GM23338 (cell line): ENCODE measurements around the gene JHY. TPM values are rescaled to one million over a fixed set of nuclear protein-coding genes. Genes with fewer than 3 reads are reported as not detected.

Experiments used
- ATAC-seq: fragments of 200-7000 bp; cut with Tn5 transposase; 3 replicates; pipeline ENCODE4 v1.9.1; 2020
- DNase-seq: peaks from one replicate; pipeline ENCODE4 v3.0.0-alpha.2; 2015; ENCODE audit warnings: low spot score
- H2AFZ ChIP-seq: fragments of 200-600 bp; sonication (generic); 2 replicates; pipeline ENCODE4 v1.8.0; 2016; ENCODE audit warnings: antibody characterized with exemption, mild to moderate bottlenecking, moderate library complexity
- H3F3A ChIP-seq: fragments of 200-600 bp; sonication (generic); replicated peaks from 2 replicates; pipeline ENCODE4 v1.8.0; 2017; ENCODE audit warnings: antibody characterized with exemption, mixed run types, low read depth
- H3K27ac ChIP-seq: fragments of 200-600 bp; sonication (generic); 2 replicates; pipeline ENCODE4 v1.6.1; 2016; ENCODE audit warnings: low read depth
- H3K27me3 ChIP-seq: fragments of 200-600 bp; sonication (generic); 2 replicates; pipeline ENCODE4 v1.8.0; 2016; ENCODE audit warnings: mild to moderate bottlenecking, mixed run types, moderate library complexity; ENCODE audit not compliant: insufficient read depth
- H3K36me3 ChIP-seq: fragments of 200-600 bp; sonication (generic); 2 replicates; pipeline ENCODE4 v1.8.0; 2016; ENCODE audit warnings: mild to moderate bottlenecking; ENCODE audit not compliant: insufficient read depth
- H3K4me1 ChIP-seq: fragments of 200-600 bp; sonication (generic); 2 replicates; pipeline ENCODE4 v1.8.0; 2016; ENCODE audit warnings: mild to moderate bottlenecking, moderate library complexity; ENCODE audit not compliant: insufficient read depth
- H3K4me2 ChIP-seq: fragments of 200-600 bp; sonication (generic); 2 replicates; pipeline ENCODE4 v1.7.1; 2017; ENCODE audit warnings: mixed run types
- H3K4me3 ChIP-seq: fragments of 200-600 bp; sonication (generic); 2 replicates; pipeline ENCODE4 v1.6.1; 2016; ENCODE audit warnings: mixed run types
- H3K79me2 ChIP-seq: fragments of 200-600 bp; sonication (generic); replicated peaks from 2 replicates; pipeline ENCODE4 v1.8.0; 2017; ENCODE audit warnings: mild to moderate bottlenecking; ENCODE audit not compliant: insufficient read depth
- H3K9me2 ChIP-seq: fragments of 200-600 bp; sonication (generic); 2 replicates; pipeline ENCODE4 v1.8.0; 2017; ENCODE audit not compliant: insufficient read depth
- H4K20me1 ChIP-seq: fragments of 200-600 bp; sonication (generic); replicated peaks from 2 replicates; pipeline ENCODE4 v1.8.0; 2017; ENCODE audit warnings: mild to moderate bottlenecking; ENCODE audit not compliant: insufficient read depth
- H3K27ac Mint-ChIP-seq: 2 replicates; pipeline ENCODE4 v1.8.0; 2020; ENCODE audit warnings: inconsistent platforms, mild to moderate bottlenecking, moderate library complexity, mixed read lengths
- H3K27me3 Mint-ChIP-seq: 3 replicates; pipeline ENCODE4 v1.8.0; 2022; ENCODE audit warnings: low read depth, mild to moderate bottlenecking, moderate library complexity, mixed read lengths, inconsistent platforms; ENCODE audit not compliant: insufficient read depth, poor library complexity
- H3K36me3 Mint-ChIP-seq: 3 replicates; pipeline ENCODE4 v1.8.0; 2021; ENCODE audit warnings: low read depth, mild to moderate bottlenecking, inconsistent platforms, moderate library complexity, mixed read lengths
- H3K4me1 Mint-ChIP-seq: 3 replicates; pipeline ENCODE4 v1.8.0; 2020; ENCODE audit warnings: mild to moderate bottlenecking, inconsistent platforms, mixed read lengths
- H3K4me3 Mint-ChIP-seq: 3 replicates; pipeline ENCODE4 v1.8.0; 2021; ENCODE audit warnings: moderate library complexity, mild to moderate bottlenecking, inconsistent platforms, mixed read lengths
- H3K9me3 Mint-ChIP-seq: 3 replicates; pipeline ENCODE4 v1.8.0; 2020; ENCODE audit warnings: moderate library complexity, mild to moderate bottlenecking, inconsistent platforms, mixed read lengths
- CREB1 ChIP-seq: fragments of 250-450 bp; sonication (Bioruptor Pico); IDR thresholded peaks from 2 replicates; pipeline ENCODE4 v1.5.0; 2020; ENCODE audit warnings: low read depth, mild to moderate bottlenecking, moderate library complexity
- JUNB ChIP-seq: IDR thresholded peaks from one replicate; pipeline ENCODE4 v1.6.1; 2016; ENCODE audit warnings: antibody characterized with exemption; ENCODE audit not compliant: unreplicated experiment
- NANOG ChIP-seq: IDR thresholded peaks from 2 replicates; pipeline ENCODE4 v1.6.1; 2016; ENCODE audit warnings: antibody characterized with exemption, borderline replicate concordance
- POLR2AphosphoS5 ChIP-seq: IDR thresholded peaks from 2 replicates; pipeline ENCODE4 v1.6.1; 2016; ENCODE audit warnings: antibody characterized with exemption, low read depth
- STAT1 ChIP-seq: IDR thresholded peaks from one replicate; pipeline ENCODE4 v1.6.1; 2016; ENCODE audit warnings: antibody characterized with exemption; ENCODE audit not compliant: unreplicated experiment
- ZNF114 ChIP-seq: fragments of 250-450 bp; sonication (Bioruptor Pico); IDR thresholded peaks from 2 replicates; pipeline ENCODE4 v1.5.0; 2020; ENCODE audit warnings: mild to moderate bottlenecking, moderate library complexity
- ZNF331 ChIP-seq: fragments of 250-450 bp; sonication (Bioruptor Pico); IDR thresholded peaks from 2 replicates; pipeline ENCODE4 v1.5.0; 2020; ENCODE audit warnings: low read depth, mild to moderate bottlenecking, moderate library complexity
- polyA plus RNA-seq: library from polyadenylated mRNA; unstranded; fragments of >200 nt; fragmentation: Nextera tagmentation; extraction: Ambion mirVana; gene quantifications from 2 replicates; pipeline ENCODE4 v1.2.1, GENCODE V29; 2016
- total RNA-seq: library from RNA; depleted of rRNA; stranded (reverse); fragments of >200 nt; shearing (Covaris generic); gene quantifications from 2 replicates; pipeline ENCODE4 v1.2.3, GENCODE V29; 2014
- TF ChIP-seq, protein P1 (sequence below), 2 experiments: fragments of 200-600 bp in 1 of 2; sonication (generic) in 1 of 2; conservative IDR thresholded peaks; 2 replicates each; pipeline versions ENCODE4 v1.5.1 to v1.6.1; 2016 to 2017; ENCODE audit warnings: antibody characterized with exemption in 2 of 2, low read depth in 2 of 2, mild to moderate bottlenecking in 2 of 2, moderate library complexity in 1 of 2
- TF ChIP-seq, protein P2 (sequence below): fragments of 250-450 bp; sonication (Bioruptor Pico); IDR thresholded peaks from 2 replicates; pipeline ENCODE4 v1.5.0; 2020; ENCODE audit warnings: mild to moderate bottlenecking, moderate library complexity
- TF ChIP-seq, protein P3 (sequence below): IDR thresholded peaks from one replicate; pipeline ENCODE4 v1.6.1; 2018; ENCODE audit warnings: antibody characterized with exemption; ENCODE audit not compliant: unreplicated experiment

The JHY gene
- total and polyA plus RNA-seq, 2 experiments from 2014 or later: 0.94 to 0.97 TPM

- H3K79me2 ChIP-seq: no peaks in the 10 kb centered on the region
These were observed 40.7 kb downstream of the JHY start for GRCh38 chr11:122923302-122923701.

More at GRCh38 chr11:122923302-122923701, 40.7 kb downstream of the JHY start:
- no peak overlapping the region for H3K4me3 Mint-ChIP-seq
- Histone ChIP-seq H3F3A (no peaks in the 10 kb centered on the region), H3K27me3 (no peaks in the 10 kb centered on the region), H4K20me1 (no peaks in the 10 kb centered on the region), H3K4me2 (no peak overlapping the region), H2AFZ (no peak overlapping the region), H3K27ac (no peak overlapping the region), H3K36me3 (no peaks in the 10 kb centered on the region), H3K4me3 (no peak overlapping the region), H3K4me1 (no peaks in the 10 kb centered on the region), H3K9me2 (no peaks in the 10 kb centered on the region)
- H3K36me3 Mint-ChIP-seq: no peaks in the 10 kb centered on the region
- no peak for ATAC-seq
- no peak for TF ChIP-seq ZNF331 (CRISPR knock-in tag)
- TF ChIP-seq CREB1 (CRISPR knock-in tag): no peak
- TF ChIP-seq NANOG: no peak
- TF ChIP-seq, protein P1, sequence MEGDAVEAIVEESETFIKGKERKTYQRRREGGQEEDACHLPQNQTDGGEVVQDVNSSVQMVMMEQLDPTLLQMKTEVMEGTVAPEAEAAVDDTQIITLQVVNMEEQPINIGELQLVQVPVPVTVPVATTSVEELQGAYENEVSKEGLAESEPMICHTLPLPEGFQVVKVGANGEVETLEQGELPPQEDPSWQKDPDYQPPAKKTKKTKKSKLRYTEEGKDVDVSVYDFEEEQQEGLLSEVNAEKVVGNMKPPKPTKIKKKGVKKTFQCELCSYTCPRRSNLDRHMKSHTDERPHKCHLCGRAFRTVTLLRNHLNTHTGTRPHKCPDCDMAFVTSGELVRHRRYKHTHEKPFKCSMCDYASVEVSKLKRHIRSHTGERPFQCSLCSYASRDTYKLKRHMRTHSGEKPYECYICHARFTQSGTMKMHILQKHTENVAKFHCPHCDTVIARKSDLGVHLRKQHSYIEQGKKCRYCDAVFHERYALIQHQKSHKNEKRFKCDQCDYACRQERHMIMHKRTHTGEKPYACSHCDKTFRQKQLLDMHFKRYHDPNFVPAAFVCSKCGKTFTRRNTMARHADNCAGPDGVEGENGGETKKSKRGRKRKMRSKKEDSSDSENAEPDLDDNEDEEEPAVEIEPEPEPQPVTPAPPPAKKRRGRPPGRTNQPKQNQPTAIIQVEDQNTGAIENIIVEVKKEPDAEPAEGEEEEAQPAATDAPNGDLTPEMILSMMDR (conservative IDR thresholded peaks at IDR 0.05; ENCODE audit: low read depth in 2 of 2): no peak
- no peak for TF ChIP-seq STAT1
- TF ChIP-seq ZNF114 (CRISPR knock-in tag): no peak
- TF ChIP-seq, protein P2, sequence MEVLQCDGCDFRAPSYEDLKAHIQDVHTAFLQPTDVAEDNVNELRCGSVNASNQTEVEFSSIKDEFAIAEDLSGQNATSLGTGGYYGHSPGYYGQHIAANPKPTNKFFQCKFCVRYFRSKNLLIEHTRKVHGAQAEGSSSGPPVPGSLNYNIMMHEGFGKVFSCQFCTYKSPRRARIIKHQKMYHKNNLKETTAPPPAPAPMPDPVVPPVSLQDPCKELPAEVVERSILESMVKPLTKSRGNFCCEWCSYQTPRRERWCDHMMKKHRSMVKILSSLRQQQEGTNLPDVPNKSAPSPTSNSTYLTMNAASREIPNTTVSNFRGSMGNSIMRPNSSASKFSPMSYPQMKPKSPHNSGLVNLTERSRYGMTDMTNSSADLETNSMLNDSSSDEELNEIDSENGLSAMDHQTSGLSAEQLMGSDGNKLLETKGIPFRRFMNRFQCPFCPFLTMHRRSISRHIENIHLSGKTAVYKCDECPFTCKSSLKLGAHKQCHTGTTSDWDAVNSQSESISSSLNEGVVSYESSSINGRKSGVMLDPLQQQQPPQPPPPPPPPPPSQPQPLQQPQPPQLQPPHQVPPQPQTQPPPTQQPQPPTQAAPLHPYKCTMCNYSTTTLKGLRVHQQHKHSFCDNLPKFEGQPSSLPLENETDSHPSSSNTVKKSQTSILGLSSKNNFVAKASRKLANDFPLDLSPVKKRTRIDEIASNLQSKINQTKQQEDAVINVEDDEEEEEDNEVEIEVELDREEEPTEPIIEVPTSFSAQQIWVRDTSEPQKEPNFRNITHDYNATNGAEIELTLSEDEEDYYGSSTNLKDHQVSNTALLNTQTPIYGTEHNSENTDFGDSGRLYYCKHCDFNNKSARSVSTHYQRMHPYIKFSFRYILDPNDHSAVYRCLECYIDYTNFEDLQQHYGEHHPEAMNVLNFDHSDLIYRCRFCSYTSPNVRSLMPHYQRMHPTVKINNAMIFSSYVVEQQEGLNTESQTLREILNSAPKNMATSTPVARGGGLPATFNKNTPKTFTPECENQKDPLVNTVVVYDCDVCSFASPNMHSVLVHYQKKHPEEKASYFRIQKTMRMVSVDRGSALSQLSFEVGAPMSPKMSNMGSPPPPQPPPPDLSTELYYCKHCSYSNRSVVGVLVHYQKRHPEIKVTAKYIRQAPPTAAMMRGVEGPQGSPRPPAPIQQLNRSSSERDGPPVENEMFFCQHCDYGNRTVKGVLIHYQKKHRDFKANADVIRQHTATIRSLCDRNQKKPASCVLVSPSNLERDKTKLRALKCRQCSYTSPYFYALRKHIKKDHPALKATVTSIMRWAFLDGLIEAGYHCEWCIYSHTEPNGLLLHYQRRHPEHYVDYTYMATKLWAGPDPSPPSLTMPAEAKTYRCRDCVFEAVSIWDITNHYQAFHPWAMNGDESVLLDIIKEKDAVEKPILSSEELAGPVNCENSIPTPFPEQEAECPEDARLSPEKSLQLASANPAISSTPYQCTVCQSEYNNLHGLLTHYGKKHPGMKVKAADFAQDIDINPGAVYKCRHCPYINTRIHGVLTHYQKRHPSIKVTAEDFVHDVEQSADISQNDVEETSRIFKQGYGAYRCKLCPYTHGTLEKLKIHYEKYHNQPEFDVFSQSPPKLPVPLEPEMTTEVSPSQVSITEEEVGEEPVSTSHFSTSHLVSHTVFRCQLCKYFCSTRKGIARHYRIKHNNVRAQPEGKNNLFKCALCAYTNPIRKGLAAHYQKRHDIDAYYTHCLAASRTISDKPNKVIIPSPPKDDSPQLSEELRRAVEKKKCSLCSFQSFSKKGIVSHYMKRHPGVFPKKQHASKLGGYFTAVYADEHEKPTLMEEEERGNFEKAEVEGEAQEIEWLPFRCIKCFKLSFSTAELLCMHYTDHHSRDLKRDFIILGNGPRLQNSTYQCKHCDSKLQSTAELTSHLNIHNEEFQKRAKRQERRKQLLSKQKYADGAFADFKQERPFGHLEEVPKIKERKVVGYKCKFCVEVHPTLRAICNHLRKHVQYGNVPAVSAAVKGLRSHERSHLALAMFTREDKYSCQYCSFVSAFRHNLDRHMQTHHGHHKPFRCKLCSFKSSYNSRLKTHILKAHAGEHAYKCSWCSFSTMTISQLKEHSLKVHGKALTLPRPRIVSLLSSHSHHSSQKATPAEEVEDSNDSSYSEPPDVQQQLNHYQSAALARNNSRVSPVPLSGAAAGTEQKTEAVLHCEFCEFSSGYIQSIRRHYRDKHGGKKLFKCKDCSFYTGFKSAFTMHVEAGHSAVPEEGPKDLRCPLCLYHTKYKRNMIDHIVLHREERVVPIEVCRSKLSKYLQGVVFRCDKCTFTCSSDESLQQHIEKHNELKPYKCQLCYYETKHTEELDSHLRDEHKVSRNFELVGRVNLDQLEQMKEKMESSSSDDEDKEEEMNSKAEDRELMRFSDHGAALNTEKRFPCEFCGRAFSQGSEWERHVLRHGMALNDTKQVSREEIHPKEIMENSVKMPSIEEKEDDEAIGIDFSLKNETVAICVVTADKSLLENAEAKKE (CRISPR knock-in tag): no peak
- TF ChIP-seq JUNB: no peak
- TF ChIP-seq, protein P3, sequence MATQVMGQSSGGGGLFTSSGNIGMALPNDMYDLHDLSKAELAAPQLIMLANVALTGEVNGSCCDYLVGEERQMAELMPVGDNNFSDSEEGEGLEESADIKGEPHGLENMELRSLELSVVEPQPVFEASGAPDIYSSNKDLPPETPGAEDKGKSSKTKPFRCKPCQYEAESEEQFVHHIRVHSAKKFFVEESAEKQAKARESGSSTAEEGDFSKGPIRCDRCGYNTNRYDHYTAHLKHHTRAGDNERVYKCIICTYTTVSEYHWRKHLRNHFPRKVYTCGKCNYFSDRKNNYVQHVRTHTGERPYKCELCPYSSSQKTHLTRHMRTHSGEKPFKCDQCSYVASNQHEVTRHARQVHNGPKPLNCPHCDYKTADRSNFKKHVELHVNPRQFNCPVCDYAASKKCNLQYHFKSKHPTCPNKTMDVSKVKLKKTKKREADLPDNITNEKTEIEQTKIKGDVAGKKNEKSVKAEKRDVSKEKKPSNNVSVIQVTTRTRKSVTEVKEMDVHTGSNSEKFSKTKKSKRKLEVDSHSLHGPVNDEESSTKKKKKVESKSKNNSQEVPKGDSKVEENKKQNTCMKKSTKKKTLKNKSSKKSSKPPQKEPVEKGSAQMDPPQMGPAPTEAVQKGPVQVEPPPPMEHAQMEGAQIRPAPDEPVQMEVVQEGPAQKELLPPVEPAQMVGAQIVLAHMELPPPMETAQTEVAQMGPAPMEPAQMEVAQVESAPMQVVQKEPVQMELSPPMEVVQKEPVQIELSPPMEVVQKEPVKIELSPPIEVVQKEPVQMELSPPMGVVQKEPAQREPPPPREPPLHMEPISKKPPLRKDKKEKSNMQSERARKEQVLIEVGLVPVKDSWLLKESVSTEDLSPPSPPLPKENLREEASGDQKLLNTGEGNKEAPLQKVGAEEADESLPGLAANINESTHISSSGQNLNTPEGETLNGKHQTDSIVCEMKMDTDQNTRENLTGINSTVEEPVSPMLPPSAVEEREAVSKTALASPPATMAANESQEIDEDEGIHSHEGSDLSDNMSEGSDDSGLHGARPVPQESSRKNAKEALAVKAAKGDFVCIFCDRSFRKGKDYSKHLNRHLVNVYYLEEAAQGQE: no peak
- no peak for TF ChIP-seq POLR2AphosphoS5
- peaks cover 4% of the 10 kb centered on the region for H3K27me3 Mint-ChIP-seq
- no peak for DNase-seq
- no peaks in the 10 kb centered on the region for H3K9me3 Mint-ChIP-seq
- H3K27ac Mint-ChIP-seq: no peak overlapping the region
- H3K4me1 Mint-ChIP-seq: peaks cover 7% of the 10 kb centered on the region; the same call in 2 of the 3 replicates
